ENCODE data around the gene TRPM2.
"Not testable (repeated sequence)": the region's sequence is repeated elsewhere in the genome, so short reads cannot be mapped to it uniquely, and the experiment has no call there.

TRPM2 gene

GRCh38 chr21:44335266-44336059 is 18.0 kb upstream of the TRPM2 start:
- no peak for DNase-seq (ENCODE audit: low read depth in 2 of 2)

GRCh38 chr21:44337449-44337848 is 16.0 kb upstream of the TRPM2 start:
- no peak for DNase-seq (ENCODE audit: low read depth in 2 of 2)

- no peak for DNase-seq (ENCODE audit: low read depth in 2 of 2)
Measured at GRCh38 chr21:44337941-44338895, 15.2 kb upstream of the TRPM2 start.

- peak; percentile 88 to 89 for DNase-seq (ENCODE audit: low read depth in 2 of 2)
Measured at GRCh38 chr21:44338971-44339910, 14.2 kb upstream of the TRPM2 start, which contains the start of gene CFAP410. Gene CFAP410, minus strand, starts transcription at chr21:44339390. Its CDS starts 196 bp downstream, at chr21:44339194.

GRCh38 chr21:44341726-44342458 is 11.5 kb upstream of the TRPM2 start:
- DNase-seq (ENCODE audit: low read depth in 2 of 2), result not testable (repeated sequence)

GRCh38 chr21:44342981-44343380 is 10.4 kb upstream of the TRPM2 start:
- not testable (repeated sequence) for DNase-seq (ENCODE audit: low read depth in 2 of 2)

GRCh38 chr21:44344541-44345183 is 8.8 kb upstream of the TRPM2 start:
- DNase-seq (ENCODE audit: low read depth in 2 of 2), result no peak

- DNase-seq (ENCODE audit: low read depth in 2 of 2), result no peak
Measured at GRCh38 chr21:44345495-44345894, 7.9 kb upstream of the TRPM2 start.

- no peak for DNase-seq (ENCODE audit: low read depth in 2 of 2)
Measured at GRCh38 chr21:44347911-44348451, 5.4 kb upstream of the TRPM2 start.

- no peak for DNase-seq (ENCODE audit: low read depth in 2 of 2)
Measured at GRCh38 chr21:44348861-44349260, 4.6 kb upstream of the TRPM2 start.

GRCh38 chr21:44349416-44349846 is 4.0 kb upstream of the TRPM2 start:
- DNase-seq (ENCODE audit: low read depth in 2 of 2), result no peak

GRCh38 chr21:44349847-44350772 is 3.3 kb upstream of the TRPM2 start:
- no peak for DNase-seq (ENCODE audit: low read depth in 2 of 2)

GRCh38 chr21:44350773-44351481 is 2.5 kb upstream of the TRPM2 start:
- DNase-seq (ENCODE audit: low read depth in 2 of 2), result no peak

GRCh38 chr21:44351535-44352252 is 1.7 kb upstream of the TRPM2 start:
- DNase-seq (ENCODE audit: low read depth in 2 of 2), result no peak

GRCh38 chr21:44352253-44352860 is 1.1 kb upstream of the TRPM2 start:
- no peak for DNase-seq (ENCODE audit: low read depth in 2 of 2)

- DNase-seq (ENCODE audit: low read depth in 2 of 2), result no peak
Measured at GRCh38 chr21:44354001-44354405, 582 bp downstream of the TRPM2 start.

Measured in stimulated activated CD8-positive, alpha-beta memory T cell treated with anti-CD3 and anti-CD28 coated beads, Interleukin-7, amount 100 ng/mL, for 1 hour (primary cell).